HepG2 (cell line): ENCODE data around the gene NUDT9. TPM values are rescaled to one million over a fixed set of nuclear protein-coding genes. Genes with fewer than 3 reads are reported as not detected.
A peak's percentile ranks its signal among the peaks of the same experiment; 100 is the strongest.

ENCODE experiments used
- ATAC-seq: fragments of 200-7000 bp; cut with Tn5 transposase; 3 replicates; pipeline ENCODE4 v1.9.1; 2020; ENCODE audit warnings: mild to moderate bottlenecking, moderate library complexity
- BruUV-seq: library from RNA; stranded (reverse); fragments of 400-500 nt; replicated peaks from 2 replicates; lab custom pipeline; 2021; lab: Mats Ljungman, UMichigan
- CTCF ChIA-PET: fragments of 300-600 bp; formaldehyde crosslinking; extraction: SDS; loops from one replicate; lab custom pipeline; 2021; ENCODE audit warnings: low total read pairs, inconsistent platforms, low intra/inter-chr PET ratio; lab: Yijun Ruan, JAX
- POLR2A ChIA-PET: fragments of 350-600 bp; sonication (Branson Sonifier 250); formaldehyde crosslinking; loops from one replicate; lab custom pipeline; 2020; ENCODE audit warnings: antibody characterized with exemption, inconsistent platforms; lab: Yijun Ruan, JAX
- DNase-seq: peaks from one replicate; pipeline ENCODE4 v3.0.0-alpha.2; 2015; ENCODE audit warnings: low spot score
- FAIRE-seq: peaks from 3 replicates; lab custom pipeline; 2011; peaks lifted over from hg19 to GRCh38; lab: Jason Lieb, UNC
- H2AFZ ChIP-seq: one replicate; pipeline ENCODE4 v1.6.1; 2011; ENCODE audit warnings: low read length, inconsistent platforms
- H3K27ac ChIP-seq: fragments of 300-600 bp; 3 replicates; pipeline ENCODE4 v1.8.0; 2011; ENCODE audit warnings: mixed run types, mild to moderate bottlenecking, mixed read lengths, low read length, inconsistent platforms; ENCODE audit not compliant: insufficient read depth; ENCODE audit errors: extremely low read length
- H3K27me3 ChIP-seq, 2 experiments: fragments of 200-600 bp in 1 of 2; 2 replicates in 1 of 2; 3 replicates in 1 of 2; pipeline versions ENCODE4 v1.6.0 to v1.8.0; 2011; ENCODE audit warnings: low read length in 2 of 2, mild to moderate bottlenecking in 2 of 2, moderate library complexity in 2 of 2, inconsistent platforms in 1 of 2; ENCODE audit not compliant: insufficient read depth in 2 of 2, control insufficient read depth in 1 of 2
- H3K36me3 ChIP-seq, 2 experiments: fragments of 200-600 bp in 1 of 2; replicated peaks in 1 of 2; 2 replicates in 1 of 2; 3 replicates in 1 of 2; pipeline versions ENCODE4 v1.5.1 to v1.8.0; 2011; ENCODE audit warnings: low read length in 2 of 2, inconsistent platforms in 1 of 2; ENCODE audit not compliant: insufficient read depth in 2 of 2, control insufficient read depth in 1 of 2
- H3K4me1 ChIP-seq: 2 replicates; pipeline ENCODE4 v1.5.1; 2012; ENCODE audit warnings: low read length, inconsistent platforms; ENCODE audit not compliant: insufficient read depth
- H3K4me2 ChIP-seq: 2 replicates; pipeline ENCODE4 v1.6.0; 2011; ENCODE audit warnings: low read depth, low read length, inconsistent platforms
- H3K4me3 ChIP-seq, 3 experiments: fragments of 200-600 bp in 1 of 3; sonication (generic), shearing (Covaris generic) in 1 of 3; replicated peaks in 1 of 3; 2 replicates each; pipeline ENCODE4 v1.5.1; 2011 to 2016; ENCODE audit warnings: low read length in 3 of 3, inconsistent platforms in 2 of 3, low read depth in 2 of 3, mild to moderate bottlenecking in 2 of 3, control low read depth in 1 of 3, mixed read lengths in 1 of 3; ENCODE audit not compliant: insufficient read depth in 1 of 3
- H3K79me2 ChIP-seq: one replicate; pipeline ENCODE4 v1.6.1; 2011; ENCODE audit warnings: low read length, inconsistent platforms; ENCODE audit not compliant: insufficient read depth
- H3K9ac ChIP-seq: 2 replicates; pipeline ENCODE4 v1.6.0; 2011; ENCODE audit warnings: mild to moderate bottlenecking, low read depth, low read length, inconsistent platforms; ENCODE audit not compliant: insufficient read depth
- H3K9me3 ChIP-seq: 2 replicates; pipeline ENCODE4 v1.5.1; 2012; ENCODE audit warnings: mild to moderate bottlenecking, low read length
- H4K20me1 ChIP-seq: 2 replicates; pipeline ENCODE4 v1.6.0; 2011; ENCODE audit warnings: inconsistent platforms, mild to moderate bottlenecking, low read length, moderate library complexity; ENCODE audit not compliant: insufficient read depth
- DR1 ChIP-seq: sonication (generic); formaldehyde crosslinking; IDR thresholded peaks from 2 replicates; pipeline ENCODE4 v1.8.0; 2021; ENCODE audit warnings: mild to moderate bottlenecking, missing genetic modification reagents, inconsistent platforms
- SMC3 ChIP-seq: IDR thresholded peaks from 2 replicates; pipeline ENCODE4 v1.6.1; 2011; ENCODE audit warnings: low read length, improper control_type of control experiment
- STAG1 ChIP-seq: sonication (generic); formaldehyde crosslinking; IDR thresholded peaks from 2 replicates; pipeline ENCODE4 v1.4.0; 2020; ENCODE audit warnings: missing genetic modification reagents
- ZNF446 ChIP-seq: sonication (generic); formaldehyde crosslinking; IDR thresholded peaks from 2 replicates; pipeline ENCODE4 v1.5.0; 2020; ENCODE audit warnings: mild to moderate bottlenecking, missing genetic modification reagents
- ZNF749 ChIP-seq: sonication (generic); formaldehyde crosslinking; IDR thresholded peaks from 2 replicates; pipeline ENCODE4 v1.8.0; 2022; ENCODE audit warnings: mild to moderate bottlenecking, missing genetic modification reagents, moderate library complexity, borderline replicate concordance
- WGBS: methylation state at CpG from one replicate; pipeline ENCODE4 v1.1.6; 2017; ENCODE audit warnings: low lambda C conversion rate; 5-methylcytosine and 5-hydroxymethylcytosine counted together
- in situ Hi-C: cut with HindIII; loops from 2 replicates; pipeline ENCODE4 v1.10.0; 2017; ENCODE audit warnings: low pct_unique_long_range_greater_than_20kb; ENCODE audit not compliant: extremely low pct_ligation_motif_present
- intact Hi-C: fragments of 100-400 bp; cut with micrococcal nuclease; formaldehyde crosslinking; loops from one replicate; pipeline ENCODE4 v1.10.0; 2022; ENCODE audit not compliant: unreplicated experiment
- polyA plus RNA-seq, 8 experiments: library from polyadenylated mRNA; depleted of rRNA in 3 of 8; stranded (reverse) in 7 of 8; unstranded in 1 of 8; fragments of >200 nt; fragmentation: Illumina TruSeq in 4 of 8; extraction: Trizol in 4 of 8; gene quantifications; 2 replicates each; pipeline versions ENCODE4 v1.2.1 to v1.2.3, GENCODE V29; 2011 to 2016; ENCODE audit warnings: low read depth in 4 of 8, missing spikeins in 1 of 8, mixed read lengths in 1 of 8; ENCODE audit not compliant: insufficient read depth in 1 of 8
- total RNA-seq, 5 experiments: library from RNA; depleted of rRNA; stranded (reverse); fragments of >200 nt; fragmentation: Illumina TruSeq; extraction: Trizol; gene quantifications; 2 replicates each; pipeline ENCODE4 v1.2.3, GENCODE V29; 2016; ENCODE audit warnings: low read depth in 1 of 5
- TF ChIP-seq, protein P1 (sequence below): sonication (generic); formaldehyde crosslinking; IDR thresholded peaks from 2 replicates; pipeline ENCODE4 v1.5.0; 2020; ENCODE audit warnings: mild to moderate bottlenecking, missing genetic modification reagents, moderate library complexity

NUDT9 gene
- total and polyA plus RNA-seq, 2 of the 13 experiments (the other 11 are each of a cell fraction or from before 2014, with no cell fraction given), result 10.4 to 12.3 TPM

GRCh38 chr4:87465739-87466366 lies 43.5 kb downstream of the NUDT9 start:
- intact Hi-C loops, result loop anchor here (1.0 to 5.0 kb wide), 5 partner anchors 44 to 196 kb away; partner anchors contain the start of gene NUDT9
- Histone ChIP-seq H3K27ac (no peak overlapping the region), H3K4me1 (no peaks in the 10 kb centered on the region), H3K79me2 (no peaks in the 10 kb centered on the region), H3K9ac (no peak overlapping the region), H3K4me2 (no peak overlapping the region), H2AFZ (no peak overlapping the region), H4K20me1 (no peaks in the 10 kb centered on the region), H3K4me3 (no peak overlapping the region), H3K27me3 (no peaks in the 10 kb centered on the region), H3K9me3 (no peaks in the 10 kb centered on the region), H3K36me3 (no peaks in the 10 kb centered on the region)
- DNase-seq (peak; percentile 45), ATAC-seq (peak; percentile 39; the same call in 1 of the 3 replicates), FAIRE-seq (no peak)
- ChIA-PET POLR2A (no interaction called here), CTCF (interaction anchor here (1.8 to 3.9 kb wide), 3 partner anchors 89 to 196 kb away, joined by 19 to 56 read pairs (median 29); no protein-coding TSS in a partner anchor)
- in situ Hi-C loops, result loop anchor here (5.0 to 25.0 kb wide), 3 partner anchors 91 to 329 kb away; no protein-coding TSS in a partner anchor
- WGBS, result 44% methylated on average over 7 of the region's 7 CpGs
- TF ChIP-seq, protein P1, sequence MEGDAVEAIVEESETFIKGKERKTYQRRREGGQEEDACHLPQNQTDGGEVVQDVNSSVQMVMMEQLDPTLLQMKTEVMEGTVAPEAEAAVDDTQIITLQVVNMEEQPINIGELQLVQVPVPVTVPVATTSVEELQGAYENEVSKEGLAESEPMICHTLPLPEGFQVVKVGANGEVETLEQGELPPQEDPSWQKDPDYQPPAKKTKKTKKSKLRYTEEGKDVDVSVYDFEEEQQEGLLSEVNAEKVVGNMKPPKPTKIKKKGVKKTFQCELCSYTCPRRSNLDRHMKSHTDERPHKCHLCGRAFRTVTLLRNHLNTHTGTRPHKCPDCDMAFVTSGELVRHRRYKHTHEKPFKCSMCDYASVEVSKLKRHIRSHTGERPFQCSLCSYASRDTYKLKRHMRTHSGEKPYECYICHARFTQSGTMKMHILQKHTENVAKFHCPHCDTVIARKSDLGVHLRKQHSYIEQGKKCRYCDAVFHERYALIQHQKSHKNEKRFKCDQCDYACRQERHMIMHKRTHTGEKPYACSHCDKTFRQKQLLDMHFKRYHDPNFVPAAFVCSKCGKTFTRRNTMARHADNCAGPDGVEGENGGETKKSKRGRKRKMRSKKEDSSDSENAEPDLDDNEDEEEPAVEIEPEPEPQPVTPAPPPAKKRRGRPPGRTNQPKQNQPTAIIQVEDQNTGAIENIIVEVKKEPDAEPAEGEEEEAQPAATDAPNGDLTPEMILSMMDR (CRISPR knock-in tag), result peak; percentile 61
- TF ChIP-seq DR1 (no peak), ZNF749 (CRISPR knock-in tag) (no peak), ZNF446 (no peak), SMC3 (peak; percentile 88), STAG1 (CRISPR knock-in tag) (peak; percentile 85)
- no TSS peak for BruUV-seq
